ENCODE measurements around the gene KIF26B.

DNA sequence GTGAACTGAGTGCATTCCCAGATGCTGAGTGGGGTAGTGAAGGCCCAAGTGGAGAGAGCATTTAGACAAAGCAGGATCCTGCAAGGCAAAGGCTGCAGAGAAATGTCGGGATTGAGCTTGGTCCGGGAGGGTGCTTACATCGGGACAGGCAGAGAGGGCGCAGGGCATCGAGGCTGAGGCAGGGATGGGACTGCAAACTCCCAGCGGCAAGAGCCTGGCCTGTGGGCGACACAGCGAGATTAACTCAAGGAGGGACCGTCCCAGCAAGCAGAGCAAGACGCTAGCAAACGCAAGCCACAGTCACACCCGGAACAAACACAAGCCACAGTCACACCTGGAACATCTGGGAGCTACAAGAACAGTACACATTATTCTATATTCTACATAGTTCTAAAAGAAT is 537.5 kb downstream of the KIF26B start:
- TF ChIP-seq CTCF (IDR thresholded peaks at IDR 0.05; ENCODE audit: low read depth, low read length) (no peak), EZH2phosphoT487 (IDR thresholded peaks at IDR 0.05; ENCODE audit: low read depth) (no peak)

All from OCI-LY3 (cell line).